Glutamatergic neuron (in vitro differentiated cells): Measurements from ENCODE around the gene LEKR1. TPM values are rescaled to one million over a fixed set of nuclear protein-coding genes. Genes with fewer than 3 reads are reported as not detected.

ENCODE experiments used
- DNase-seq: peaks from one replicate; pipeline ENCODE4 v3.0.0; 2022
- H3K27ac Mint-ChIP-seq: one replicate; pipeline ENCODE4 v1.8.0; 2020; ENCODE audit warnings: mild to moderate bottlenecking, mixed read lengths, inconsistent platforms; ENCODE audit not compliant: unreplicated experiment
- H3K27me3 Mint-ChIP-seq: one replicate; pipeline ENCODE4 v1.8.0; 2020; ENCODE audit warnings: mild to moderate bottlenecking, moderate library complexity, mixed read lengths, inconsistent platforms; ENCODE audit not compliant: unreplicated experiment
- H3K36me3 Mint-ChIP-seq: one replicate; pipeline ENCODE4 v1.8.0; 2020; ENCODE audit warnings: mild to moderate bottlenecking, mixed read lengths, inconsistent platforms; ENCODE audit not compliant: unreplicated experiment
- H3K4me1 Mint-ChIP-seq: one replicate; pipeline ENCODE4 v1.8.0; 2020; ENCODE audit warnings: mild to moderate bottlenecking, low read depth, mixed read lengths, inconsistent platforms; ENCODE audit not compliant: unreplicated experiment
- H3K4me3 Mint-ChIP-seq: one replicate; pipeline ENCODE4 v1.8.0; 2020; ENCODE audit warnings: mild to moderate bottlenecking, mixed read lengths, inconsistent platforms; ENCODE audit not compliant: unreplicated experiment
- H3K9me3 Mint-ChIP-seq: one replicate; pipeline ENCODE4 v1.8.0; 2020; ENCODE audit warnings: mild to moderate bottlenecking, moderate library complexity, mixed read lengths, inconsistent platforms; ENCODE audit not compliant: unreplicated experiment
- CTCF ChIP-seq: fragments of 200-600 bp; sonication (generic); IDR thresholded peaks from one replicate; pipeline ENCODE4 v1.5.0; 2021; ENCODE audit not compliant: partially characterized antibody, unreplicated experiment
- total RNA-seq: library from RNA; stranded (reverse); fragmentation: NEBNext Ultra II Directional; extraction: Animal tissue kit (Norgen Biotek cat#: 25700); gene quantifications from one replicate; pipeline ENCODE4 v1.2.1, GENCODE V29; 2021; ENCODE audit not compliant: unreplicated experiment

LEKR1 gene
- total RNA-seq, 1 donor from 2014 or later, result 0.56 TPM

- no peaks in the 10 kb centered on the region for H3K36me3 Mint-ChIP-seq
- H3K4me1 Mint-ChIP-seq, result peaks cover 20% of the 10 kb centered on the region
- H3K27me3 Mint-ChIP-seq, result peaks cover 5% of the 10 kb centered on the region
- no peak overlapping the region for H3K27ac Mint-ChIP-seq
- no peak for DNase-seq
- no peaks in the 10 kb centered on the region for H3K9me3 Mint-ChIP-seq
- no peak overlapping the region for H3K4me3 Mint-ChIP-seq
- no peak for TF ChIP-seq CTCF
Measured at GRCh38 chr3:157069846-157070677, 243.9 kb downstream of the LEKR1 start.

GRCh38 chr3:157070678-157070999 is 244.5 kb downstream of the LEKR1 start:
- Mint-ChIP-seq H3K4me1 (peaks cover 18% of the 10 kb centered on the region), H3K27me3 (peaks cover 5% of the 10 kb centered on the region), H3K27ac (no peak overlapping the region), H3K9me3 (no peaks in the 10 kb centered on the region), H3K36me3 (no peaks in the 10 kb centered on the region), H3K4me3 (no peak overlapping the region)
- no peak for DNase-seq
- TF ChIP-seq CTCF, result no peak

GRCh38 chr3:157071744-157072525 is 245.8 kb downstream of the LEKR1 start:
- Mint-ChIP-seq H3K4me3 (no peak overlapping the region), H3K27ac (no peak overlapping the region), H3K4me1 (peaks cover 9% of the 10 kb centered on the region), H3K9me3 (no peaks in the 10 kb centered on the region), H3K27me3 (peaks cover 5% of the 10 kb centered on the region), H3K36me3 (no peaks in the 10 kb centered on the region)
- no peak for TF ChIP-seq CTCF
- DNase-seq, result no peak

- H3K27ac Mint-ChIP-seq, result no peak overlapping the region
- H3K4me3 Mint-ChIP-seq, result no peak overlapping the region
- TF ChIP-seq CTCF, result no peak
- H3K9me3 Mint-ChIP-seq, result peaks cover 2% of the 10 kb centered on the region
- peaks cover 7% of the 10 kb centered on the region for H3K27me3 Mint-ChIP-seq
- no peak for DNase-seq
- peaks cover 18% of the 10 kb centered on the region for H3K4me1 Mint-ChIP-seq
- no peaks in the 10 kb centered on the region for H3K36me3 Mint-ChIP-seq
Measured at GRCh38 chr3:157073810-157074209, 247.7 kb downstream of the LEKR1 start.

- Mint-ChIP-seq H3K27me3 (peaks cover 7% of the 10 kb centered on the region), H3K4me3 (no peak overlapping the region), H3K27ac (no peak overlapping the region), H3K36me3 (no peaks in the 10 kb centered on the region), H3K9me3 (peaks cover 2% of the 10 kb centered on the region), H3K4me1 (peaks cover 16% of the 10 kb centered on the region)
- no peak for TF ChIP-seq CTCF
- no peak for DNase-seq
Measured at GRCh38 chr3:157074490-157074889, 248.3 kb downstream of the LEKR1 start.
